ENCODE data around the gene SHC3.
"Not testable (repeated sequence)": the region's sequence is repeated elsewhere in the genome, so short reads cannot be mapped to it uniquely, and the experiment has no call there.

The SHC3 gene

GRCh38 chr9:89177944-89178829, at the start of gene SHC3:
SHC3 (minus strand) TSS chr9:89178818; CDS start chr9:89178460, 358 bp downstream.
- DNase-seq (ENCODE audit: low spot score) = peak; percentile 58

GRCh38 chr9:89225991-89226471, 47.4 kb upstream of the SHC3 start:
- peak; percentile 82 for DNase-seq (ENCODE audit: low spot score)

- no peak for DNase-seq (ENCODE audit: low spot score)
Measured at GRCh38 chr9:89225587-89225986, 47.0 kb upstream of the SHC3 start.

GRCh38 chr9:89225036-89225435, 46.4 kb upstream of the SHC3 start:
- DNase-seq (ENCODE audit: low spot score) = no peak

GRCh38 chr9:89224633-89225032, 46.0 kb upstream of the SHC3 start:
- no peak for DNase-seq (ENCODE audit: low spot score)

GRCh38 chr9:89223396-89223977, 44.9 kb upstream of the SHC3 start:
- no peak for DNase-seq (ENCODE audit: low spot score)

- DNase-seq (ENCODE audit: low spot score) = no peak
Measured at GRCh38 chr9:89219637-89220036, 41.0 kb upstream of the SHC3 start.

GRCh38 chr9:89218040-89218928, 39.7 kb upstream of the SHC3 start:
- DNase-seq (ENCODE audit: low spot score) = peak; percentile 47

- DNase-seq (ENCODE audit: low spot score) = no peak
Measured at GRCh38 chr9:89215342-89215741, 36.7 kb upstream of the SHC3 start.

- no peak for DNase-seq (ENCODE audit: low spot score)
Measured at GRCh38 chr9:89213396-89213880, 34.8 kb upstream of the SHC3 start.

GRCh38 chr9:89212171-89212570, 33.6 kb upstream of the SHC3 start:
- DNase-seq (ENCODE audit: low spot score) = no peak

GRCh38 chr9:89209311-89209710, 30.7 kb upstream of the SHC3 start:
- DNase-seq (ENCODE audit: low spot score) = not testable (repeated sequence)

GRCh38 chr9:89207026-89207425, 28.4 kb upstream of the SHC3 start:
- no peak for DNase-seq (ENCODE audit: low spot score)

- DNase-seq (ENCODE audit: low spot score) = no peak
Measured at GRCh38 chr9:89204801-89205200, 26.2 kb upstream of the SHC3 start.

- DNase-seq (ENCODE audit: low spot score) = no peak
Measured at GRCh38 chr9:89195131-89195797, 16.6 kb upstream of the SHC3 start.

- DNase-seq (ENCODE audit: low spot score) = no peak
Measured at GRCh38 chr9:89194421-89195130, 16.0 kb upstream of the SHC3 start.

GRCh38 chr9:89191004-89191403, 12.4 kb upstream of the SHC3 start:
- DNase-seq (ENCODE audit: low spot score) = no peak

- no peak for DNase-seq (ENCODE audit: low spot score)
Measured at GRCh38 chr9:89189215-89189614, 10.6 kb upstream of the SHC3 start.

GRCh38 chr9:89187950-89188349, 9.3 kb upstream of the SHC3 start:
- no peak for DNase-seq (ENCODE audit: low spot score)

- no peak for DNase-seq (ENCODE audit: low spot score)
Measured at GRCh38 chr9:89187541-89187940, 8.9 kb upstream of the SHC3 start.

GRCh38 chr9:89186960-89187359, 8.3 kb upstream of the SHC3 start:
- no peak for DNase-seq (ENCODE audit: low spot score)

Data from iPS-NIHi11 (cell line).